K562 (cell line): Measurements from ENCODE around the gene TM9SF3. TPM values are rescaled to one million over a fixed set of nuclear protein-coding genes. Genes with fewer than 3 reads are reported as not detected.

ENCODE experiments used
- ATAC-seq: fragments of 200-7000 bp; cut with Tn5 transposase; 3 replicates; pipeline ENCODE4 v1.9.1; 2020; ENCODE audit warnings: moderate library complexity
- BruUV-seq: library from RNA; stranded (reverse); fragments of 400-500 nt; replicated peaks from 2 replicates; lab custom pipeline; 2021; lab: Mats Ljungman, UMichigan
- CTCF ChIA-PET: fragments of 300-600 bp; formaldehyde crosslinking; extraction: SDS; loops from one replicate; lab custom pipeline; 2021; ENCODE audit warnings: low intra/inter-chr PET ratio; lab: Yijun Ruan, JAX
- POLR2A ChIA-PET: fragments of 300-600, 350-650 bp; sonication (Branson Sonifier 250); formaldehyde crosslinking; extraction: SDS; loops from one replicate; lab custom pipeline; 2021; ENCODE audit warnings: antibody characterized with exemption, inconsistent platforms; lab: Yijun Ruan, JAX
- DNase-seq, 4 experiments: peaks; one replicate each; pipeline versions ENCODE4 v3.0.0 to v3.0.0-alpha.2; 2011 to 2018; ENCODE audit warnings: low spot score in 3 of 4, mixed read lengths in 3 of 4; ENCODE audit errors: extremely low read depth in 1 of 4
- FAIRE-seq: peaks from 2 replicates; lab custom pipeline; 2011; peaks lifted over from hg19 to GRCh38; lab: Jason Lieb, UNC
- H2AFZ ChIP-seq: 2 replicates; pipeline ENCODE4 v1.6.0; 2011; ENCODE audit warnings: low read depth, low read length, control low read depth, inconsistent platforms
- H3K27ac ChIP-seq: fragments of 200-600 bp; 3 replicates; pipeline ENCODE4 v1.8.0; 2011; ENCODE audit warnings: low read depth, mild to moderate bottlenecking, control low read depth, inconsistent platforms, low read length, moderate library complexity, mixed read lengths; ENCODE audit errors: extremely low read depth
- H3K27me3 ChIP-seq, 2 experiments: fragments of 300-600 bp in 1 of 2; 2 replicates in 1 of 2; 3 replicates in 1 of 2; pipeline versions ENCODE4 v1.6.0 to v1.8.0; 2011; ENCODE audit warnings: inconsistent platforms in 2 of 2, low read length in 2 of 2, mild to moderate bottlenecking in 1 of 2, mixed read lengths in 1 of 2, moderate library complexity in 1 of 2; ENCODE audit not compliant: control insufficient read depth in 2 of 2, insufficient read depth in 2 of 2
- H3K36me3 ChIP-seq: fragments of 300-600 bp; 3 replicates; pipeline ENCODE4 v1.8.0; 2011; ENCODE audit warnings: mild to moderate bottlenecking, low read length, inconsistent platforms; ENCODE audit not compliant: control insufficient read depth, insufficient read depth
- H3K4me1 ChIP-seq, 2 experiments: fragments of 200-600 bp in 1 of 2; replicated peaks in 1 of 2; 2 replicates in 1 of 2; 3 replicates in 1 of 2; pipeline versions ENCODE4 v1.5.1 to v1.8.0; 2011; ENCODE audit warnings: inconsistent platforms in 2 of 2, low read length in 2 of 2, mild to moderate bottlenecking in 1 of 2, mixed read lengths in 1 of 2, moderate library complexity in 1 of 2; ENCODE audit not compliant: control insufficient read depth in 2 of 2, insufficient read depth in 2 of 2
- H3K4me2 ChIP-seq: 2 replicates; pipeline ENCODE4 v1.6.1; 2011; ENCODE audit warnings: low read length, control low read depth, inconsistent platforms, mixed read lengths; ENCODE audit not compliant: insufficient read depth
- H3K4me3 ChIP-seq: fragments of 200-600 bp; sonication (generic), shearing (Covaris generic); 2 replicates; pipeline ENCODE4 v1.5.1; 2016; ENCODE audit warnings: control low read depth, inconsistent platforms
- H3K79me2 ChIP-seq: fragments of 200-600 bp; 3 replicates; pipeline ENCODE4 v1.8.0; 2011; ENCODE audit warnings: low read length, inconsistent platforms; ENCODE audit not compliant: control insufficient read depth, insufficient read depth
- H3K9ac ChIP-seq, 2 experiments: 2 replicates each; pipeline versions ENCODE4 v1.6.0 to v1.6.1; 2011; ENCODE audit warnings: low read depth in 2 of 2, low read length in 2 of 2, control low read depth in 1 of 2, inconsistent platforms in 1 of 2, mild to moderate bottlenecking in 1 of 2, mixed read lengths in 1 of 2; ENCODE audit not compliant: insufficient read depth in 1 of 2
- H3K9me1 ChIP-seq: one replicate; pipeline ENCODE4 v1.6.0; 2011; ENCODE audit warnings: inconsistent platforms, mild to moderate bottlenecking, low read length, moderate library complexity; ENCODE audit not compliant: control insufficient read depth, insufficient read depth
- H3K9me3 ChIP-seq: replicated peaks from 2 replicates; pipeline ENCODE4 v1.5.1; 2011; ENCODE audit warnings: low read depth, low read length, inconsistent platforms; ENCODE audit not compliant: control insufficient read depth, insufficient read depth
- H4K20me1 ChIP-seq: replicated peaks from 2 replicates; pipeline ENCODE4 v1.6.1; 2011; ENCODE audit warnings: low read length, inconsistent platforms, mixed read lengths; ENCODE audit not compliant: control insufficient read depth, insufficient read depth
- CBX2 ChIP-seq: fragments of 200-600 bp; sonication (generic); IDR thresholded peaks from one replicate; pipeline ENCODE4 v1.6.1; 2012; ENCODE audit warnings: mild to moderate bottlenecking, low read length, inconsistent platforms; ENCODE audit not compliant: insufficient read depth, poor library complexity, severe bottlenecking
- COPS2 ChIP-seq: fragments of 450-650 bp; conservative IDR thresholded peaks from 2 replicates; pipeline ENCODE4 v1.6.1; 2016; ENCODE audit warnings: mild to moderate bottlenecking, moderate library complexity
- GABPB2 ChIP-seq: fragments of 250-450 bp; sonication (Bioruptor Pico); conservative IDR thresholded peaks from 2 replicates; pipeline ENCODE4 v1.5.1; 2021; ENCODE audit warnings: mild to moderate bottlenecking
- MTA3 ChIP-seq: fragments of 450-650 bp; formaldehyde crosslinking; IDR thresholded peaks from 2 replicates; pipeline ENCODE4 v1.6.1; 2017; ENCODE audit warnings: mild to moderate bottlenecking, borderline replicate concordance
- NR2C1 ChIP-seq, 2 experiments: fragments of 450-650 bp; IDR thresholded peaks; 2 replicates each; pipeline ENCODE4 v1.6.1; 2017; ENCODE audit warnings: mild to moderate bottlenecking in 2 of 2, antibody characterized with exemption in 1 of 2, inconsistent platforms in 1 of 2, missing compliant biosample characterization in 1 of 2, missing genetic modification characterization in 1 of 2
- RB1 ChIP-seq: fragments of 450-650 bp; IDR thresholded peaks from 2 replicates; pipeline ENCODE4 v1.6.1; 2017; ENCODE audit warnings: low read depth, mild to moderate bottlenecking
- SUPT5H ChIP-seq: fragments of 450-650 bp; IDR thresholded peaks from 2 replicates; pipeline ENCODE4 v1.6.1; 2016
- TEAD4 ChIP-seq, 2 experiments: sonication (generic) in 1 of 2; formaldehyde crosslinking in 1 of 2; IDR thresholded peaks; 2 replicates each; pipeline versions ENCODE4 v1.6.1 to v1.8.0; 2012 to 2022; ENCODE audit warnings: borderline replicate concordance in 1 of 2, inconsistent platforms in 1 of 2, low read length in 1 of 2, mild to moderate bottlenecking in 1 of 2, missing genetic modification reagents in 1 of 2
- WGBS: fragments of 100-300 bp; shearing (Covaris generic); methylation state at CpG from one replicate; pipeline ENCODE4 v1.1.6; 2016; ENCODE audit warnings: low coverage, mixed read lengths; ENCODE audit not compliant: insufficient coverage; ENCODE audit errors: missing lambda C conversion rate; 5-methylcytosine and 5-hydroxymethylcytosine counted together
- in situ Hi-C: fragments of 300-500 bp; cut with MboI; formaldehyde crosslinking; loops from 4 replicates; pipeline ENCODE4 v1.15.0; 2018; ENCODE audit warnings: inconsistent platforms, mixed read lengths
- intact Hi-C: fragments of 100-400 bp; cut with micrococcal nuclease; formaldehyde crosslinking; loops from 2 replicates; pipeline ENCODE4 v1.14.2; 2022
- polyA plus RNA-seq, 8 experiments: library from polyadenylated mRNA; depleted of rRNA in 4 of 8; stranded (reverse) in 5 of 8; unstranded in 3 of 8; fragments of >200 nt; fragmentation: Nextera tagmentation in 2 of 8; fragmentation: Illumina TruSeq in 1 of 8; extraction: Ambion mirVana in 2 of 8; extraction: Trizol in 1 of 8; gene quantifications; 2 replicates each; pipeline versions ENCODE4 v1.2.1 to v1.2.3, GENCODE V29; 2011 to 2014; ENCODE audit warnings: inconsistent platforms in 1 of 8, missing spikeins in 1 of 8
- total RNA-seq, 7 experiments: library from RNA; depleted of rRNA in 6 of 7; stranded (reverse); fragments of >200 nt in 6 of 7; fragmentation: Illumina TruSeq in 2 of 7; extraction: Trizol in 2 of 7; gene quantifications; 2 replicates each; pipeline versions ENCODE4 v1.2.1 to v1.2.3, GENCODE V29; 2011 to 2021; ENCODE audit warnings: low replicate concordance in 1 of 7
- TF ChIP-seq, protein P1 (sequence below): sonication (generic); formaldehyde crosslinking; IDR thresholded peaks from 2 replicates; pipeline ENCODE4 v1.8.0; 2022; ENCODE audit warnings: mild to moderate bottlenecking, missing genetic modification reagents
- TF ChIP-seq, protein P2 (sequence below): fragments of 450-650 bp; formaldehyde crosslinking; IDR thresholded peaks from 2 replicates; pipeline ENCODE4 v1.4.0; 2022; ENCODE audit warnings: missing genetic modification characterization
- TF ChIP-seq, protein P3 (sequence below): fragments of 250-450 bp; sonication (Bioruptor Pico); IDR thresholded peaks from 2 replicates; pipeline ENCODE4 v1.5.0; 2020; ENCODE audit warnings: mild to moderate bottlenecking, borderline replicate concordance
- TF ChIP-seq, protein P4 (sequence below): fragments of 200-800 bp; sonication (Bioruptor generic); IDR thresholded peaks from 2 replicates; pipeline ENCODE4 v1.6.1; 2016; ENCODE audit warnings: missing genetic modification characterization, missing compliant biosample characterization

TM9SF3 gene
- total and polyA plus RNA-seq, 9 of the 15 experiments (the other 6 are each of a cell fraction or from before 2014, with no cell fraction given): 16.1 to 63.1 (median 34.9) TPM

DNA sequence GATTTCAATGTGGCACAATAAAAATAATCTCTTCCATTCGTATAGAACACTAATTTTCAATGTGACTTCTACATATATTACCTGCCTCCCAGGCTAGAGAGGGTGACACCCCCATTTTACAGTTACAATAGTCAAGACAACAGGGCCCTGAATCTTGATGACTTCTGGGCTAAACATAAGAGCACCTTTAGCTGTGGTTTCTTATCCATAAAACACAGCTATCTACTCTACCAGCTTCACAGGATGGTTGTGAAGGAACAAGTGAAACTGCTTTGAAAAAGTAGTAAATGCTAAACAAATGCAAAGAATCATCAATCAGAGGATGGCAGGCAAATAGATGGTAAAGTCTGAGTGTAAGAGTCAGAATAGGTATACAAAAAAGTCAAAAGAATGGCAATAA, 69.5 kb downstream of the TM9SF3 start:
- H3K27ac ChIP-seq: no peak overlapping the region
- TF ChIP-seq COPS2 (no peak), RB1 (no peak), TEAD4 (IDR thresholded peaks at IDR 0.05; ENCODE audit: low read length) (peak; percentile 32; the same call in 1 of the 2 replicates), TEAD4 (CRISPR knock-in tag; IDR thresholded peaks at IDR 0.05; ENCODE audit: borderline replicate concordance) (no peak), CBX2 (no peak), MTA3 (no peak), GABPB2 (CRISPR knock-in tag) (no peak), NR2C1 (IDR thresholded peaks at IDR 0.05) (no peak), NR2C1 (tag; IDR thresholded peaks at IDR 0.05) (no peak), SUPT5H (0 out of 2 replicates have a peak, but pooled peaks have one; percentile 22)
- TF ChIP-seq, protein P1, sequence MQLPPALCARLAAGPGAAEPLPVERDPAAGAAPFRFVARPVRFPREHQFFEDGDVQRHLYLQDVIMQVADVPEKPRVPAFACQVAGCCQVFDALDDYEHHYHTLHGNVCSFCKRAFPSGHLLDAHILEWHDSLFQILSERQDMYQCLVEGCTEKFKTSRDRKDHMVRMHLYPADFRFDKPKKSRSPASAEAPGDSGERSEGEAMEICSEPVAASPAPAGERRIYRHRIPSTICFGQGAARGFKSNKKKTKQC (CRISPR knock-in tag): no peak
- TF ChIP-seq, protein P2, sequence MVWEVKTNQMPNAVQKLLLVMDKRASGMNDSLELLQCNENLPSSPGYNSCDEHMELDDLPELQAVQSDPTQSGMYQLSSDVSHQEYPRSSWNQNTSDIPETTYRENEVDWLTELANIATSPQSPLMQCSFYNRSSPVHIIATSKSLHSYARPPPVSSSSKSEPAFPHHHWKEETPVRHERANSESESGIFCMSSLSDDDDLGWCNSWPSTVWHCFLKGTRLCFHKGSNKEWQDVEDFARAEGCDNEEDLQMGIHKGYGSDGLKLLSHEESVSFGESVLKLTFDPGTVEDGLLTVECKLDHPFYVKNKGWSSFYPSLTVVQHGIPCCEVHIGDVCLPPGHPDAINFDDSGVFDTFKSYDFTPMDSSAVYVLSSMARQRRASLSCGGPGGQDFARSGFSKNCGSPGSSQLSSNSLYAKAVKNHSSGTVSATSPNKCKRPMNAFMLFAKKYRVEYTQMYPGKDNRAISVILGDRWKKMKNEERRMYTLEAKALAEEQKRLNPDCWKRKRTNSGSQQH (CRISPR knock-in tag): no peak
- TF ChIP-seq, protein P3, sequence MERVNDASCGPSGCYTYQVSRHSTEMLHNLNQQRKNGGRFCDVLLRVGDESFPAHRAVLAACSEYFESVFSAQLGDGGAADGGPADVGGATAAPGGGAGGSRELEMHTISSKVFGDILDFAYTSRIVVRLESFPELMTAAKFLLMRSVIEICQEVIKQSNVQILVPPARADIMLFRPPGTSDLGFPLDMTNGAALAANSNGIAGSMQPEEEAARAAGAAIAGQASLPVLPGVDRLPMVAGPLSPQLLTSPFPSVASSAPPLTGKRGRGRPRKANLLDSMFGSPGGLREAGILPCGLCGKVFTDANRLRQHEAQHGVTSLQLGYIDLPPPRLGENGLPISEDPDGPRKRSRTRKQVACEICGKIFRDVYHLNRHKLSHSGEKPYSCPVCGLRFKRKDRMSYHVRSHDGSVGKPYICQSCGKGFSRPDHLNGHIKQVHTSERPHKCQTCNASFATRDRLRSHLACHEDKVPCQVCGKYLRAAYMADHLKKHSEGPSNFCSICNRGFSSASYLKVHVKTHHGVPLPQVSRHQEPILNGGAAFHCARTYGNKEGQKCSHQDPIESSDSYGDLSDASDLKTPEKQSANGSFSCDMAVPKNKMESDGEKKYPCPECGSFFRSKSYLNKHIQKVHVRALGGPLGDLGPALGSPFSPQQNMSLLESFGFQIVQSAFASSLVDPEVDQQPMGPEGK: no peak
- TF ChIP-seq, protein P4, sequence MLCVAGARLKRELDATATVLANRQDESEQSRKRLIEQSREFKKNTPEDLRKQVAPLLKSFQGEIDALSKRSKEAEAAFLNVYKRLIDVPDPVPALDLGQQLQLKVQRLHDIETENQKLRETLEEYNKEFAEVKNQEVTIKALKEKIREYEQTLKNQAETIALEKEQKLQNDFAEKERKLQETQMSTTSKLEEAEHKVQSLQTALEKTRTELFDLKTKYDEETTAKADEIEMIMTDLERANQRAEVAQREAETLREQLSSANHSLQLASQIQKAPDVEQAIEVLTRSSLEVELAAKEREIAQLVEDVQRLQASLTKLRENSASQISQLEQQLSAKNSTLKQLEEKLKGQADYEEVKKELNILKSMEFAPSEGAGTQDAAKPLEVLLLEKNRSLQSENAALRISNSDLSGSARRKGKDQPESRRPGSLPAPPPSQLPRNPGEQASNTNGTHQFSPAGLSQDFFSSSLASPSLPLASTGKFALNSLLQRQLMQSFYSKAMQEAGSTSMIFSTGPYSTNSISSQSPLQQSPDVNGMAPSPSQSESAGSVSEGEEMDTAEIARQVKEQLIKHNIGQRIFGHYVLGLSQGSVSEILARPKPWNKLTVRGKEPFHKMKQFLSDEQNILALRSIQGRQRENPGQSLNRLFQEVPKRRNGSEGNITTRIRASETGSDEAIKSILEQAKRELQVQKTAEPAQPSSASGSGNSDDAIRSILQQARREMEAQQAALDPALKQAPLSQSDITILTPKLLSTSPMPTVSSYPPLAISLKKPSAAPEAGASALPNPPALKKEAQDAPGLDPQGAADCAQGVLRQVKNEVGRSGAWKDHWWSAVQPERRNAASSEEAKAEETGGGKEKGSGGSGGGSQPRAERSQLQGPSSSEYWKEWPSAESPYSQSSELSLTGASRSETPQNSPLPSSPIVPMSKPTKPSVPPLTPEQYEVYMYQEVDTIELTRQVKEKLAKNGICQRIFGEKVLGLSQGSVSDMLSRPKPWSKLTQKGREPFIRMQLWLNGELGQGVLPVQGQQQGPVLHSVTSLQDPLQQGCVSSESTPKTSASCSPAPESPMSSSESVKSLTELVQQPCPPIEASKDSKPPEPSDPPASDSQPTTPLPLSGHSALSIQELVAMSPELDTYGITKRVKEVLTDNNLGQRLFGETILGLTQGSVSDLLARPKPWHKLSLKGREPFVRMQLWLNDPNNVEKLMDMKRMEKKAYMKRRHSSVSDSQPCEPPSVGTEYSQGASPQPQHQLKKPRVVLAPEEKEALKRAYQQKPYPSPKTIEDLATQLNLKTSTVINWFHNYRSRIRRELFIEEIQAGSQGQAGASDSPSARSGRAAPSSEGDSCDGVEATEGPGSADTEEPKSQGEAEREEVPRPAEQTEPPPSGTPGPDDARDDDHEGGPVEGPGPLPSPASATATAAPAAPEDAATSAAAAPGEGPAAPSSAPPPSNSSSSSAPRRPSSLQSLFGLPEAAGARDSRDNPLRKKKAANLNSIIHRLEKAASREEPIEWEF: no peak

More for the DNA sequence above, 69.5 kb downstream of the TM9SF3 start:
- in situ Hi-C loops: no loop called here
- Histone ChIP-seq H3K9ac (no peak overlapping the region), H3K9me3 (no peaks in the 10 kb centered on the region), H3K4me3 (no peak overlapping the region), H4K20me1 (0 out of 2 replicates have a peak, but pooled peaks cover 4% of the 10 kb centered on the region), H3K4me2 (no peak overlapping the region), H3K4me1 (peaks cover 4 to 19% of the 10 kb centered on the region in 2 experiments; a peak in 4 of 5 replicates), H3K9me1 (no peaks in the 10 kb centered on the region), H2AFZ (no peak overlapping the region), H3K36me3 (peaks cover 16% of the 10 kb centered on the region; the same call in 1 of the 3 replicates), H3K79me2 (no peaks in the 10 kb centered on the region), H3K27me3 (peaks cover 0 to 20% of the 10 kb centered on the region in 2 experiments; a peak in 3 of 5 replicates)
- BruUV-seq: no TSS peak
- DNase-seq (no peak), ATAC-seq (no peak), FAIRE-seq (no peak)
- intact Hi-C loops: loop anchor here (10.0 kb wide), 1 partner anchor 98 kb away; no protein-coding TSS in a partner anchor
- ChIA-PET POLR2A (interaction anchor here (0.8 to 1.4 kb wide), 2 partner anchors 19 to 518 kb away, joined by 3 read pairs; no protein-coding TSS in a partner anchor), CTCF (no interaction called here)
- 50% methylated on average over 1 of the region's 1 CpG for WGBS
